ENCODE measurements around the gene PTGFRN. TPM values are rescaled to one million over a fixed set of nuclear protein-coding genes. Genes with fewer than 3 reads are reported as not detected.
A peak's percentile ranks its signal among the peaks of the same experiment; 100 is the strongest.

The PTGFRN gene
- total RNA-seq, 1 experiment from 2014 or later = 81.4 TPM

- DNase-seq = no peak
- Histone ChIP-seq H3K36me3 (replicated peaks; ENCODE audit: control insufficient read depth, insufficient read depth, low read length) (no peaks in the 10 kb centered on the region), H3K27me3 (ENCODE audit: control insufficient read depth, insufficient read depth, low read length) (no peaks in the 10 kb centered on the region), H3K4me3 (ENCODE audit: insufficient read depth, low read depth, low read length) (no peak overlapping the region)
Observed at GRCh38 chr1:116902723-116903383, 6.9 kb upstream of the PTGFRN start.

DNA sequence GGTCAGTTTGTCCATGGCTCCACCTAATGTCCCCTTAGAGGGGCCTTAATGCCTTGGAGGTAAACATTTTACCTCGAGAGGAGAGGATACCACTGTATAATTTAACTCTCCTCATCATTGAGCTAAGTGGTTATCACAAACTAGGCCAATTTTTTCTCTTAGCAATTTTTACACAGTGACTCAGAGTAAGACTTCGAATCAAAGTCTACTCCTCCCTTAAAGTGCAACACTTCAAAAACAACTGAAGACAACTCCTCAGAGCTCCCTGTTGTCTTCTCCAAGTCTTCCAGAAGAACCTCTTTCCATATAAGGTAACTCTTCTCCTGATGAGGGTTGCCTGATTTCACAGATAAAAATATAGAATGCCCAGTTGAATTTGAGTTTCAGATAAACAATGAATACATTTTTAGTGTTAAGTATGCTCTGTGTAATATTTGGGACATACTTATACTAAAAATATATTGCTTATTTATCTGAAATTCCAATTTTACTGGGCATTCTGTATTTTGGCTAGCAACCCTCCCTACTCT, 4.9 kb upstream of the PTGFRN start:
- H3K4me3 ChIP-seq (ENCODE audit: insufficient read depth, low read depth, low read length) = no peak overlapping the region
- H3K36me3 ChIP-seq (replicated peaks; ENCODE audit: control insufficient read depth, insufficient read depth, low read length) = no peaks in the 10 kb centered on the region
- no peak for DNase-seq
- H3K27me3 ChIP-seq (ENCODE audit: control insufficient read depth, insufficient read depth, low read length) = no peaks in the 10 kb centered on the region

- no peaks in the 10 kb centered on the region; the same call in 1 of the 2 replicates for H3K36me3 ChIP-seq (replicated peaks; ENCODE audit: control insufficient read depth, insufficient read depth, low read length)
- no peak overlapping the region for H3K4me3 ChIP-seq (ENCODE audit: insufficient read depth, low read depth, low read length)
- no peak for DNase-seq
- no peaks in the 10 kb centered on the region for H3K27me3 ChIP-seq (ENCODE audit: control insufficient read depth, insufficient read depth, low read length)
Observed at GRCh38 chr1:116906812-116907211, 2.9 kb upstream of the PTGFRN start.

- DNase-seq = no peak
Observed at GRCh38 chr1:116907351-116907750, 2.4 kb upstream of the PTGFRN start.

DNA sequence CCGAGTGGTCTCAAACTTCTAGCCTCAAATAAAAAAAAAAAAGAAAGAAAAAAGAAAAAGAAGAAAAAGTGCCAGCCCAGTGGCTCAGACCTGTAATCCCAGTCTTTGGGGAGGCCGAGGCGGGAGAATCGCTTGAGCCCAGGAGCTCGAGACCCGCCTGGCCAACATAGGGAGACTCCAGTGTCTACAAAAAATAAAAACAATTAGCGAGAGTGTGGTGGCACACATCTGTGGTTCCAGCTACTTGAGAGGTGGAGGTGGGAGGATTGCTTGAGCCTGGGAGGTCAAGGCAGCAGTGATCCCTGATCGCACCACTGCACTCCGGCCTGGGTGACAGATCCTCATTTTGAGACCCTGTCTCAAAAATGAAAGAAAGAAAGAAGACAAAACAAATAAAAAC, 1.4 kb upstream of the PTGFRN start:
- DNase-seq = no peak

More at GRCh38 chr1:116907351-116907750, 2.4 kb upstream of the PTGFRN start:
- Histone ChIP-seq H3K27me3 (ENCODE audit: control insufficient read depth, insufficient read depth, low read length) (no peaks in the 10 kb centered on the region), H3K4me3 (ENCODE audit: insufficient read depth, low read depth, low read length) (no peak overlapping the region), H3K36me3 (replicated peaks; ENCODE audit: control insufficient read depth, insufficient read depth, low read length) (no peaks in the 10 kb centered on the region; the same call in 1 of the 2 replicates)

DNA sequence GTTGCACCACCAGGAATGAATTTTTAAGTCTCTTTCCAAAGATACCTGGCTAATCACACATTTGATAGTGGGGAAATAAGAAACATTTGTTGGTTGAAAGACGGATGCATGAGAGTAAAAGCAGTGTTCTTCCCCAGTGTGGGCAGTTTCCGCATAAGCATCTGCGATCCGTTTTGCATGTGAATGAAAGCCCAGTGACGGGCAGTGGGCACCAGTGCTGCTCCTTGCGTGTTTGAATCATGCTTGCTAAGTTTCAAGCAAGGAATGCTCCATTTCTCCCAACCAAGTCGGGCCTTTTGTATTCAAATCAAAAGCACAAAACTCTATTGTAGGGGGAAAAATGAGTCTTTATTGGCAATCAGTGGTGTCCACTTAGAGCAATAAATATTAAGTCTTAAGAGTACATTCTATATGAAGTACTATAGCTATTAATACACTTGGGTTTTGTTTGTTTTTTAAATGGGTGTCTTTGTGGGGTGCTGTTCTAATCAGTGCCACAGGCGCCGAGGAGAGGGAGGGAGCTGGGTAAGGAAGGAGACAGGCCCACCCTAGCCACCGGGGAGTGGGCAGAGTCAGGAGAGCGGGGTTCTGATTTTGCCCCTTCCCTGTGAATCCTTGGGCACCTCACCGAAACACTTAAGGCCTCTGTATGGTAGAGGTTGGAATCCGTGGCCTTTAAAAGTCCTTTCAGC, 750 bp upstream of the PTGFRN start:
- peak overlapping the region; percentile 86 for H3K4me3 ChIP-seq (ENCODE audit: insufficient read depth, low read depth, low read length)
- H3K27me3 ChIP-seq (ENCODE audit: control insufficient read depth, insufficient read depth, low read length) = no peaks in the 10 kb centered on the region
- DNase-seq = peak; percentile 55

More for the DNA sequence above, 1.4 kb upstream of the PTGFRN start:
- H3K36me3 ChIP-seq (replicated peaks; ENCODE audit: control insufficient read depth, insufficient read depth, low read length) = no peaks in the 10 kb centered on the region; the same call in 1 of the 2 replicates
- H3K4me3 ChIP-seq (ENCODE audit: insufficient read depth, low read depth, low read length) = no peak overlapping the region
- H3K27me3 ChIP-seq (ENCODE audit: control insufficient read depth, insufficient read depth, low read length) = no peaks in the 10 kb centered on the region

GRCh38 chr1:116910379-116911187, 867 bp downstream of the PTGFRN start:
- DNase-seq = peak; percentile 84
- Histone ChIP-seq H3K4me3 (ENCODE audit: insufficient read depth, low read depth, low read length) (peak overlapping the region; percentile 86), H3K36me3 (replicated peaks; ENCODE audit: control insufficient read depth, insufficient read depth, low read length) (no peaks in the 10 kb centered on the region; the same call in 1 of the 2 replicates), H3K27me3 (ENCODE audit: control insufficient read depth, insufficient read depth, low read length) (no peaks in the 10 kb centered on the region)

More for the DNA sequence above, 750 bp upstream of the PTGFRN start:
- no peaks in the 10 kb centered on the region; the same call in 1 of the 2 replicates for H3K36me3 ChIP-seq (replicated peaks; ENCODE audit: control insufficient read depth, insufficient read depth, low read length)

- Histone ChIP-seq H3K4me3 (ENCODE audit: insufficient read depth, low read depth, low read length) (peak overlapping the region; percentile 86), H3K27me3 (ENCODE audit: control insufficient read depth, insufficient read depth, low read length) (no peaks in the 10 kb centered on the region), H3K36me3 (replicated peaks; ENCODE audit: control insufficient read depth, insufficient read depth, low read length) (no peaks in the 10 kb centered on the region; the same call in 1 of the 2 replicates)
- DNase-seq = peak; percentile 27
Observed at GRCh38 chr1:116911188-116911553, 1.5 kb downstream of the PTGFRN start.

DNA sequence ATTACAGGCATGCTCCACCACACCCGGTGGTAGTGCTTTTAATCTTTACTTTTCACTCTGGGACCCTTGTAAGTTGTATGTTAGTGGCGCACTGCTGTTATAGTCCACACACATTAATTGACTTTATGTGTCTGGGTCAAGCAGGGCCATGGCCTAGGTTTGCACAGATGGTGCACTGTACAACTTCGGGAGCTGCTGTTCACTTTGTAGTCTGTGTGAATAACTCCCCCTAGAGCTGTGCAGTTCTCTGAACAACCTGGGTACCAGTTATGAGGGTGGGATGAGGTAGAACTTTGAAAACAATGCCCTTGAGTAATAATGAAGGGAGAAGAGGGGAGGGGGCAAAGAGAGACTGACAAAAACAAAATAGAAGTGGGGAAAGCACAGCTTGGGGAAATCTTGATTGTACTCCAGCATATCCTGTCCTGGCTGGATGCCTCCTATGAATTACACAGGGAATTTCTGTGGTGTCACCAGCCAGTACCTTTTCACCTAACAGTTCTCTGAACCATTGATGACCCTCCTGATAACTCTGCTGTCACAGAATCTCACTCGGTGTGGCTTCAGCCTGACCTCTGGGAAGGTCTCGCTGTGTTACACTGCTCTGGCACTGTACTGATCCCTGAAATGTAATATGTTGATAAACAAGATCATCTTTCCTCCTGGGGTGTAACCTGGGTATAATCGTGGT, 2.2 kb downstream of the PTGFRN start:
- Histone ChIP-seq H3K36me3 (replicated peaks; ENCODE audit: control insufficient read depth, insufficient read depth, low read length) (no peaks in the 10 kb centered on the region; the same call in 1 of the 2 replicates), H3K4me3 (ENCODE audit: insufficient read depth, low read depth, low read length) (peak overlapping the region; percentile 1; the same call in 1 of the 2 replicates), H3K27me3 (ENCODE audit: control insufficient read depth, insufficient read depth, low read length) (no peaks in the 10 kb centered on the region)
- no peak for DNase-seq

DNA sequence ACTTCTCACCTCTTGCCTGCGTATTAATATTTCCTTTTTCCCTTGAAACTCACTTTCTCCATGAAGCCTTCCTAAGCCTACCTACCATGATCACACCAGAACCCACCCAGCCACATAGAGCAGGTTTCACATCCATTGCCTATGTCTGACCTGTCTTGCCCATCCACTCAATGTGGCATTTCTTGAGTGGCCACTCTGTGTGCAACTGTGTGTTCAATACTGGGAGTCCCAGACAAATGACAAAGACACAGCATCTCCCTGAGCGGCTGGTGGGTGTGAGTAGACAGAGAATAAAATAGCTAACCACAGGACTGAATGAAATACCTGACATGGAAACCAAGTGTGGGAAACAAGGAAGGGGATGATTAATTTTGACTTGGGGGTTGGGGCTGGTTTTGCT, 3.1 kb downstream of the PTGFRN start:
- H3K4me3 ChIP-seq (ENCODE audit: insufficient read depth, low read depth, low read length) = no peak overlapping the region
- DNase-seq = no peak
- no peaks in the 10 kb centered on the region; the same call in 1 of the 2 replicates for H3K36me3 ChIP-seq (replicated peaks; ENCODE audit: control insufficient read depth, insufficient read depth, low read length)
- H3K27me3 ChIP-seq (ENCODE audit: control insufficient read depth, insufficient read depth, low read length) = no peaks in the 10 kb centered on the region

DNA sequence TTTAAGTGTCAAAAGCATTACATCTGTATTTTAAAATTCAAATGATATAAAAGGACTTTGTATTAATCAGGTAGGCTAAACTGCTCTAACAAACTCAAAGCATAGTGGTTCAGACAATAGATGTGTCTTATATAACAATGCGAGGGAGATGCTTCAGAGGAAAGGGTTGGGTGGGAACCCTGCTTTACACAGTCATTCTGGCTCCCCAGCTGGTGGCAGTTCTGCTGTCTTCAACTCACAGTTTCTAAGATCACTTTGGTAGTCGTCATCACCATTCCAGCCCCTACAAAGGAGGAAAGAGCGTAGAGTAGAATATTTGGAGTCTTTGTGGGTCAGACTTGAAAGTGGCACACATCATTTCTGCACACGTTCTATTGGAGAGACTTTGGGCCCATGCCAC, 4.2 kb downstream of the PTGFRN start:
- Histone ChIP-seq H3K36me3 (replicated peaks; ENCODE audit: control insufficient read depth, insufficient read depth, low read length) (no peaks in the 10 kb centered on the region; the same call in 1 of the 2 replicates), H3K27me3 (ENCODE audit: control insufficient read depth, insufficient read depth, low read length) (no peaks in the 10 kb centered on the region), H3K4me3 (ENCODE audit: insufficient read depth, low read depth, low read length) (no peak overlapping the region)
- DNase-seq = no peak

- Histone ChIP-seq H3K4me3 (ENCODE audit: insufficient read depth, low read depth, low read length) (no peak overlapping the region), H3K36me3 (replicated peaks; ENCODE audit: control insufficient read depth, insufficient read depth, low read length) (no peaks in the 10 kb centered on the region; the same call in 1 of the 2 replicates), H3K27me3 (ENCODE audit: control insufficient read depth, insufficient read depth, low read length) (no peaks in the 10 kb centered on the region)
- no peak for DNase-seq
Observed at GRCh38 chr1:116914667-116915066, 5.0 kb downstream of the PTGFRN start.

DNA sequence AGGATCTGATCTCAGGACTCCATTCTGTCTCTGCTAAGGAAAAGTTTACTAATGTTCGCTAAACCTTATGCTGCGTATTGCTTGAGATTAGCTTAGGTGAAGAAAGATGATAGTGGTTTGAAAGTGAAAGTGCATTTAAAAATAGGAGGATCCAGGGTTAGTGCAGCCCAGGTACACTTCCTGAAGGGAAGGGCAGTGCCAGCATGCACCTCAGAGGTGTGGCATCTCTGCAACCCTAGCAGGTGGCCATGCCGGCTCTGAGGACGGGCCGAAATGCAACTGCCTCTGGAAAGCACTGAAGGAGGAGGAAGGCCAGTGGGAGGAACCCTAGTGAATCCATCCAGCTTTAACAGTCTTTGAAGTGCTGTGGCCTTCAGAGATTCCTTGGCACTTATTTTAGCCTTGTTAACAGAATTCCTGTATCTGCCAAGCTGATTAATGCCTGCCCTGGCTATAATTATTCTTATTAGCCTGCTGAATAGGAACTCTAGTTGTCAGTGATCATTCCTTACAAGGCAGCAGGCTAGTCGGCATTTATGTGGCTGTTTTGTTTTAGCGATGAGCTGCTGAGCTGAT, 5.5 kb downstream of the PTGFRN start:
- DNase-seq = peak; percentile 18
- Histone ChIP-seq H3K36me3 (replicated peaks; ENCODE audit: control insufficient read depth, insufficient read depth, low read length) (no peaks in the 10 kb centered on the region; the same call in 1 of the 2 replicates), H3K27me3 (ENCODE audit: control insufficient read depth, insufficient read depth, low read length) (no peaks in the 10 kb centered on the region), H3K4me3 (ENCODE audit: insufficient read depth, low read depth, low read length) (no peak overlapping the region)
